Mucosa of stomach (tissue), 1 donor: ENCODE results near the gene ZNF497.

Experiments used
- H3K27me3 ChIP-seq: one replicate; pipeline ENCODE4 v1.7.0; 2013; ENCODE audit warnings: mild to moderate bottlenecking, low read length; ENCODE audit not compliant: control insufficient read depth, insufficient read depth
- H3K36me3 ChIP-seq: one replicate; pipeline ENCODE4 v1.7.0; 2013; ENCODE audit warnings: low read length; ENCODE audit not compliant: control insufficient read depth, insufficient read depth
- H3K4me1 ChIP-seq: one replicate; pipeline ENCODE4 v1.7.0; 2013; ENCODE audit warnings: mild to moderate bottlenecking, low read length; ENCODE audit not compliant: control insufficient read depth, insufficient read depth
- H3K4me3 ChIP-seq: one replicate; pipeline ENCODE4 v1.7.0; 2013; ENCODE audit warnings: low read length
- H3K9ac ChIP-seq: one replicate; pipeline ENCODE4 v1.7.0; 2013; ENCODE audit warnings: mild to moderate bottlenecking, low read length, moderate library complexity
- H3K9me3 ChIP-seq: one replicate; pipeline ENCODE4 v1.7.0; 2013; ENCODE audit warnings: mild to moderate bottlenecking, low read length, moderate library complexity; ENCODE audit not compliant: control insufficient read depth
- donor health status: Pancreatic carcinoma.

Gene ZNF497

GRCh38 chr19:58399903-58400302, 37.4 kb upstream of the ZNF497 start:
- H3K9ac ChIP-seq: no peak overlapping the region
- no peaks in the 10 kb centered on the region for H3K9me3 ChIP-seq
- H3K36me3 ChIP-seq: no peaks in the 10 kb centered on the region
- peaks cover 26% of the 10 kb centered on the region for H3K4me1 ChIP-seq
- H3K4me3 ChIP-seq: no peak overlapping the region
- H3K27me3 ChIP-seq: peaks cover 25% of the 10 kb centered on the region

- Histone ChIP-seq H3K9ac (no peak overlapping the region), H3K9me3 (no peaks in the 10 kb centered on the region), H3K27me3 (peaks cover 25% of the 10 kb centered on the region), H3K4me3 (no peak overlapping the region), H3K4me1 (peaks cover 26% of the 10 kb centered on the region), H3K36me3 (no peaks in the 10 kb centered on the region)
These were observed 36.0 kb upstream of the ZNF497 start for GRCh38 chr19:58398545-58398944.

GRCh38 chr19:58398087-58398486, 35.5 kb upstream of the ZNF497 start:
- H3K4me3 ChIP-seq: no peak overlapping the region
- no peak overlapping the region for H3K9ac ChIP-seq
- no peaks in the 10 kb centered on the region for H3K9me3 ChIP-seq
- H3K36me3 ChIP-seq: peaks cover 3% of the 10 kb centered on the region
- H3K4me1 ChIP-seq: peaks cover 26% of the 10 kb centered on the region
- peaks cover 25% of the 10 kb centered on the region for H3K27me3 ChIP-seq

GRCh38 chr19:58397533-58398037, 35.0 kb upstream of the ZNF497 start:
- Histone ChIP-seq H3K27me3 (peaks cover 25% of the 10 kb centered on the region), H3K36me3 (peaks cover 8% of the 10 kb centered on the region), H3K4me3 (no peak overlapping the region), H3K4me1 (peaks cover 26% of the 10 kb centered on the region), H3K9me3 (no peaks in the 10 kb centered on the region), H3K9ac (no peak overlapping the region)

GRCh38 chr19:58396691-58397532, 34.4 kb upstream of the ZNF497 start:
- Histone ChIP-seq H3K4me3 (no peak overlapping the region), H3K36me3 (peaks cover 8% of the 10 kb centered on the region), H3K4me1 (peaks cover 23% of the 10 kb centered on the region), H3K27me3 (peaks cover 25% of the 10 kb centered on the region), H3K9me3 (no peaks in the 10 kb centered on the region), H3K9ac (no peak overlapping the region)

- H3K36me3 ChIP-seq: peaks cover 8% of the 10 kb centered on the region
- no peaks in the 10 kb centered on the region for H3K9me3 ChIP-seq
- no peak overlapping the region for H3K9ac ChIP-seq
- H3K4me3 ChIP-seq: no peak overlapping the region
- H3K27me3 ChIP-seq: peaks cover 25% of the 10 kb centered on the region
- H3K4me1 ChIP-seq: peaks cover 21% of the 10 kb centered on the region
These were observed 33.6 kb upstream of the ZNF497 start for GRCh38 chr19:58395979-58396627.

GRCh38 chr19:58395220-58395978, 32.8 kb upstream of the ZNF497 start, which contains the start of gene RNF225:
Gene RNF225 (plus strand): TSS chr19:58395656. CDS start chr19:58396090, 434 bp downstream.
- no peak within 1 kb of the TSS for H3K9ac ChIP-seq
- peaks cover 14% of the 10 kb centered on the region for H3K4me1 ChIP-seq
- peaks cover 8% of the 10 kb centered on the region for H3K36me3 ChIP-seq
- peaks cover 25% of the 10 kb centered on the region for H3K27me3 ChIP-seq
- no peak within 1 kb of the TSS for H3K4me3 ChIP-seq
- H3K9me3 ChIP-seq: no peaks in the 10 kb centered on the region

GRCh38 chr19:58394821-58395219, 32.3 kb upstream of the ZNF497 start:
- Histone ChIP-seq H3K9me3 (no peaks in the 10 kb centered on the region), H3K4me3 (no peak overlapping the region), H3K36me3 (peaks cover 8% of the 10 kb centered on the region), H3K4me1 (peaks cover 11% of the 10 kb centered on the region), H3K9ac (no peak overlapping the region), H3K27me3 (peaks cover 25% of the 10 kb centered on the region)

- Histone ChIP-seq H3K4me3 (no peak overlapping the region), H3K9me3 (no peaks in the 10 kb centered on the region), H3K36me3 (peaks cover 8% of the 10 kb centered on the region), H3K4me1 (peaks cover 11% of the 10 kb centered on the region), H3K27me3 (peaks cover 25% of the 10 kb centered on the region), H3K9ac (no peak overlapping the region)
These were observed 31.1 kb upstream of the ZNF497 start for GRCh38 chr19:58393725-58394033.

GRCh38 chr19:58392945-58393724, 30.6 kb upstream of the ZNF497 start:
- peaks cover 12% of the 10 kb centered on the region for H3K4me1 ChIP-seq
- peaks cover 8% of the 10 kb centered on the region for H3K36me3 ChIP-seq
- no peaks in the 10 kb centered on the region for H3K9me3 ChIP-seq
- H3K4me3 ChIP-seq: no peak overlapping the region
- peaks cover 24% of the 10 kb centered on the region for H3K27me3 ChIP-seq
- no peak overlapping the region for H3K9ac ChIP-seq

- Histone ChIP-seq H3K36me3 (peaks cover 6% of the 10 kb centered on the region), H3K4me3 (peak overlapping the region; percentile 79), H3K27me3 (no peaks in the 10 kb centered on the region), H3K9me3 (no peaks in the 10 kb centered on the region), H3K4me1 (peaks cover 23% of the 10 kb centered on the region), H3K9ac (no peak overlapping the region)
These were observed 25.6 kb upstream of the ZNF497 start for GRCh38 chr19:58388175-58388526.
